Aorta (tissue), 5 donors: ENCODE data around the gene NAA15. TPM values are rescaled to one million over a fixed set of nuclear protein-coding genes. Genes with fewer than 3 reads are reported as not detected.
A peak's percentile ranks its signal among the peaks of the same experiment; 100 is the strongest.
"Not testable (repeated sequence)": the region's sequence is repeated elsewhere in the genome, so short reads cannot be mapped to it uniquely, and the experiment has no call there.

Experiments used
- ATAC-seq: fragments of 200-7000 bp; cut with Tn5 transposase; one replicate; pipeline ENCODE4 v1.9.1; 2022; ENCODE audit warnings: moderate library complexity; ENCODE audit not compliant: low FRiP score
- DNase-seq, 2 donors: peaks; one replicate each; pipeline ENCODE4 v3.0.0-alpha.2; 2020
- H3K27ac ChIP-seq, 2 donors: one replicate each; pipeline ENCODE4 v1.5.1; 2013; ENCODE audit warnings: low read length in 2 of 2, mild to moderate bottlenecking in 2 of 2, moderate library complexity in 2 of 2, control low read depth in 1 of 2, inconsistent platforms in 1 of 2, low read depth in 1 of 2
- H3K27me3 ChIP-seq, 2 donors: one replicate each; pipeline ENCODE4 v1.6.1; 2013; ENCODE audit warnings: control low read depth in 1 of 2, low read length in 1 of 2, mild to moderate bottlenecking in 1 of 2, moderate library complexity in 1 of 2; ENCODE audit not compliant: insufficient read depth in 2 of 2, control insufficient read depth in 1 of 2
- H3K36me3 ChIP-seq, 2 donors: one replicate each; pipeline ENCODE4 v1.6.1; 2013; ENCODE audit warnings: control low read depth in 1 of 2, low read length in 1 of 2, mild to moderate bottlenecking in 1 of 2; ENCODE audit not compliant: insufficient read depth in 2 of 2, control insufficient read depth in 1 of 2
- H3K4me1 ChIP-seq, 2 donors: one replicate each; pipeline ENCODE4 v1.6.1; 2013; ENCODE audit warnings: low read length in 2 of 2, control low read depth in 1 of 2, mild to moderate bottlenecking in 1 of 2, moderate library complexity in 1 of 2; ENCODE audit not compliant: insufficient read depth in 2 of 2, control insufficient read depth in 1 of 2
- H3K4me3 ChIP-seq, 2 donors: one replicate each; pipeline ENCODE4 v1.5.1; 2013; ENCODE audit warnings: low read length in 2 of 2, control low read depth in 1 of 2, mild to moderate bottlenecking in 1 of 2
- H3K9me3 ChIP-seq: one replicate; pipeline ENCODE4 v1.6.1; 2013; ENCODE audit warnings: mild to moderate bottlenecking, low read length; ENCODE audit not compliant: control insufficient read depth
- WGBS, 2 donors: extraction: QIAGEN DNeasy Blood & Tissue Kit; methylation state at CpG; one replicate each; pipeline ENCODE4 v1.1.7; 2013; 5-methylcytosine and 5-hydroxymethylcytosine counted together
- intact Hi-C, 2 donors: fragments of 100-400 bp; cut with DNase I; formaldehyde crosslinking; loops; one replicate each; pipeline versions ENCODE4 v1.14.2 to v1.15.0; 2022
- polyA plus RNA-seq, 2 donors: library from polyadenylated mRNA; stranded (reverse); fragments of 200-250 nt; gene quantifications; one replicate each; pipeline ENCODE4 v1.2.3, GENCODE V29; 2013
- total RNA-seq, 2 donors: library from RNA; stranded (reverse); fragmentation: NEBNext Ultra II Directional; extraction: Animal tissue kit (Norgen Biotek cat#: 25700); gene quantifications; one replicate each; pipeline ENCODE4 v1.2.1, GENCODE V29; 2021
- donor health status: healthy with polysubstance abuse.
- donor health status: Bipolar disorder and iron deficiency.
- donor health status: DM: no; HTN: no; CAD: no.
- donor health status: DM: no; HTN: no; CAD: no.
- donor health status: DM: yes; HTN: yes; CAD: no.

Gene NAA15
- total and polyA plus RNA-seq, 4 donors = 4.9 to 45.4 (median 25.5) TPM

DNA sequence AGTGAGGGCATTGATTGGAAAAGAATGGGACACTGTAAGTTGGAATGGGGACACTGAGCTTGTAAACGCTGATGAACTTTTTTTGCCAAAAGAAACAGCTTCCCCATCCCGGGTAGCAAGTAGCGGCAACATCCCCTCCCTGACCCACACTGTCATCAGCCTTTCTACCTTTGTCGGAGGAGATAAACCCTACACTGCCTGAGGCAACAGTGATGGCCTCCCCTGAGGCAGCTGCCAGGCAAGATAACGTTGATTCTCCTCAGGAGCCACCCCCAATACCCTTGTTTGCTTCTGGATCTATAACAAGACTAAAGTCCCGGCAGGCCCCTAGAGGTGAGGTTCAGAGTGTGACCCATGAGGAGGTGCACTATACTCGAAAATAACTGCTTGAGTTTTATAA is 142.4 kb downstream of the NAA15 start:
- DNase-seq (no peak), ATAC-seq (no peak)
- peaks cover 2% of the 10 kb centered on the region for H3K9me3 ChIP-seq
- H3K27ac ChIP-seq = no peak overlapping the region
- H3K36me3 ChIP-seq = no peaks in the 10 kb centered on the region
- H3K4me1 ChIP-seq = no peaks in the 10 kb centered on the region
- intact Hi-C loops = no loop called here
- H3K4me3 ChIP-seq = no peak overlapping the region
- WGBS, 2 donors = 92 to 95% methylated on average over 7 of the region's 7 CpGs
- no peaks in the 10 kb centered on the region for H3K27me3 ChIP-seq

GRCh38 chr4:139444881-139445280 is 143.6 kb downstream of the NAA15 start:
- intact Hi-C loops, ATAC-seq, H3K9me3 ChIP-seq, H3K36me3 ChIP-seq, H3K4me3 ChIP-seq, H3K27me3 ChIP-seq, DNase-seq, H3K27ac ChIP-seq, H3K4me1 ChIP-seq: not testable (repeated sequence)
- WGBS, 2 donors = 58 to 62% methylated on average over 3 of the region's 3 CpGs

DNA sequence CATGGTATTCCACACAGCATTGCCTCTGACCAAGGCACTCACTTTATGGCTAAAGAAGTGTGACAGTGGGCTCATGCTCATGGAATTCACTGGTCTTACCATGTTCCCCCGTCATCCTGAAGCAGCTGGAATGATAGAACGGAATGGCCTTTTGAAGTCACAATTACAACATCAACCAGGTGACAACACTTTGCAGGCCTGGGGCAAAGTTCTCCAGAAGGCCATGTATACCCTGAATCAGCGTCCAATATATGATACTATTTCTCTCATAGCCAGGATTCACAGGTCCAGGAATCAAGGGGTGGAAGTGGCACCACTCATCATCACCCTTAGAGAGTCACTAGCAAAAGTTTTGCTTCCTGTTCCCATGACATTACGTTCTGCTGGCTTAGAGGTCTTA is 145.8 kb downstream of the NAA15 start:
- H3K9me3 ChIP-seq, intact Hi-C loops, ATAC-seq, DNase-seq, H3K27me3 ChIP-seq, H3K4me1 ChIP-seq, H3K4me3 ChIP-seq, H3K36me3 ChIP-seq, H3K27ac ChIP-seq: not testable (repeated sequence)
- 95% methylated on average over 4 of the region's 4 CpGs for WGBS, 2 donors

DNA sequence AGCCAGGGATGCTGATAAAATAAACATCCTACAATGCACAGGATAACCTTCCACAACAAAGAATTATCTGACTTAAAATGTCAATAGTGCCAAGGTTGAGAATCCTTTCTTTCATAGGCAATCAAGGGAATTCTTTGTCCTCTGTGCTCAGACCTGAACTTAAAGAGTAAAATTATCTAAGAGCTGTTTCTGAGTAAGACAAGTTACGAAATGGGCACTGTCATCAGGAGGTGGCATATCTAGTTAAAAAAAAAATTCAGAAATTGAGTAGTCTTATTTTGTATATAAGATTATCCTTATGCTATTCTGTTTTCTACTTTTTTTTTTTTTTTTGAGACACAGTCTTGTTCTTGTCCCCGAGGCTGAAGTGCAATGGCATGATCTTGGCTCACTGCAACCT is 149.3 kb downstream of the NAA15 start:
- 90 to 92% methylated on average over 2 of the region's 2 CpGs for WGBS, 2 donors
- Histone ChIP-seq H3K4me3 (no peak overlapping the region), H3K9me3 (no peaks in the 10 kb centered on the region), H3K27ac (no peak overlapping the region), H3K4me1 (no peaks in the 10 kb centered on the region), H3K27me3 (no peaks in the 10 kb centered on the region), H3K36me3 (no peaks in the 10 kb centered on the region)
- no peak for ATAC-seq
- DNase-seq = no peak
- intact Hi-C loops = loop anchor here (10.0 kb wide), 3 partner anchors 104 to 714 kb away; partner anchors contain the start of genes NAA15 (in 1 of the 2), NDUFC1 (in 1 of the 2) and SETD7 (in 1 of the 2)

GRCh38 chr4:139451997-139452396 is 150.7 kb downstream of the NAA15 start:
- intact Hi-C loops = loop anchor here (10.0 kb wide), 3 partner anchors 103 to 713 kb away; partner anchors contain the start of genes NAA15 (in 1 of the 2), NDUFC1 (in 1 of the 2) and SETD7 (in 1 of the 2)
- H3K4me3 ChIP-seq = no peak overlapping the region
- H3K4me1 ChIP-seq = no peaks in the 10 kb centered on the region
- ATAC-seq (no peak), DNase-seq (no peak)
- no peaks in the 10 kb centered on the region for H3K36me3 ChIP-seq
- H3K27me3 ChIP-seq = no peaks in the 10 kb centered on the region
- H3K27ac ChIP-seq = no peak overlapping the region
- WGBS, 2 donors = 35 to 47% methylated on average over 1 of the region's 1 CpG
- no peaks in the 10 kb centered on the region for H3K9me3 ChIP-seq

DNA sequence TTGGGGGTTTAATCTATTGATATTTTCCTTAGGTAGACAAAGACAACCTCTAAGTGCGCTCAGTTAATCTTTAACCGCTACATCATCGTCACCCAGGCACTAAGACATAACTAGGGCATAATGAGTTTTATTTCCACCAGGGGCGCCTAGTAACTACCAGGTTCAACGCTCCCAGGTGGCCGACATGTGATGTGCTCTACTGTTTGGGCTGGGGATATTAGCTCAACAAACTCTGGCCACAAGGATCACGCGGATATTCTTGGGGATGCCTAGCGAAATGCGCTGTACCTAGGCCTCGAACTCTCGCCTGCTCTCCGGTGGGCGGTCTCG is 151.7 kb downstream of the NAA15 start:
- ATAC-seq (no peak), DNase-seq (no peak)
- intact Hi-C loops = loop anchor here (10.0 kb wide), 3 partner anchors 102 to 712 kb away; partner anchors contain the start of genes NAA15 (in 1 of the 2), NDUFC1 (in 1 of the 2) and SETD7 (in 1 of the 2)
- H3K9me3 ChIP-seq = no peaks in the 10 kb centered on the region
- H3K4me3 ChIP-seq = peak overlapping the region; percentile 19 to 88
- H3K4me1 ChIP-seq = no peaks in the 10 kb centered on the region
- H3K36me3 ChIP-seq = no peaks in the 10 kb centered on the region
- WGBS, 2 donors = 1 to 2% methylated on average over 15 of the region's 15 CpGs
- H3K27me3 ChIP-seq = no peaks in the 10 kb centered on the region
- H3K27ac ChIP-seq = peak overlapping the region in 1 of 2 donors; percentile 66

GRCh38 chr4:139453371-139454110 is 152.2 kb downstream of the NAA15 start:
- Histone ChIP-seq H3K27me3 (no peaks in the 10 kb centered on the region), H3K36me3 (no peaks in the 10 kb centered on the region), H3K4me3 (peak overlapping the region; percentile 57 to 88), H3K27ac (peak overlapping the region; percentile 64 to 71), H3K9me3 (no peaks in the 10 kb centered on the region), H3K4me1 (no peaks in the 10 kb centered on the region)
- peak; percentile 98 for ATAC-seq
- WGBS, 2 donors = 0 to 1% methylated on average over 70 to 76 of the region's 76 CpGs
- intact Hi-C loops = loop anchor here (10.0 kb wide), 3 partner anchors 101 to 711 kb away; partner anchors contain the start of genes NAA15 (in 1 of the 2), NDUFC1 (in 1 of the 2) and SETD7 (in 1 of the 2)
- peak; percentile 99 for DNase-seq

DNA sequence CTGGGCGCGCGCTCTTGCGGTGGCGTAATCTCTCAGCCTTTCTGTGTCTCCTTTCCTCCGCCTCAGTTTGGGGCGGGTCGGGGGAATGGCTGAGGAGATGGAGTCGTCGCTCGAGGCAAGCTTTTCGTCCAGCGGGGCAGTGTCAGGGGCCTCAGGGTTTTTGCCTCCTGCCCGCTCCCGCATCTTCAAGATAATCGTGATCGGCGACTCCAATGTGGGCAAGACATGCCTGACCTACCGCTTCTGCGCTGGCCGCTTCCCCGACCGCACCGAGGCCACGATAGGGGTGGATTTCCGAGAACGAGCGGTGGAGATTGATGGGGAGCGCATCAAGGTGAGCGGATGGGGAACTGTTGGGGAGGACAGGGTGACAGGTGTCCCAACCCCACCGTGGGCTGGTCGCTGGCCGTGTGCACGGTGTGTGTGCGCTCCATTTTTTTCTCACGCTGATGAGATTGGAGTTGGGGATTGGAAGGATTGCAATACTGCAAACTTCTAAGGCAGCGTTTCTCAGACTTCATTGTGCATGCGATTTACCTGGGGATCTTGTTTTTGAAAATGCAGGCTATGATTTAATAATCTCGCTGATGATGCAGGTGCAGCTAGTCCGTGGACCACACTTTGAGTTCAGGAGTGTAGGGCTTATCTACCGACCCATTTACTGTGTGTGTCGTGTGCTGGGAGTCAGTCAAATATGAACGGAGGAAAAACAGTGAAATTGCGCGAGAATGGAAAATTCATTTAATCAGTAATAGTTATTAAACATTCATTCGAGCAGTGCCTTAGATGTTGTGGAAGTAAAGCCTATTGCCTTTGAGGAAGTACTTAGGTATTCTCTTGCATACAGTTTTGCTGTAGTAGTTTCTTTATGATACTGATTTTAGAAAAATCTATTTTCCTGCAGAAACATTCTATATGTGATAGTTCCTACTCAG is 153.1 kb downstream of the NAA15 start, which contains the start of gene RAB33B:
TSS of gene RAB33B (plus strand) at position 11 of the 935 bp plus-strand sequence. CDS start at position 86, 75 bp downstream.
- Histone ChIP-seq H3K4me3 (peak within 1 kb of the TSS; percentile 57 to 88), H3K36me3 (no peaks in the 10 kb centered on the region), H3K27ac (peak within 1 kb of the TSS; percentile 64 to 71), H3K9me3 (no peaks in the 10 kb centered on the region), H3K4me1 (no peaks in the 10 kb centered on the region), H3K27me3 (no peaks in the 10 kb centered on the region)
- peak; percentile 21 for ATAC-seq
- 0 to 1% methylated on average over 45 to 46 of the region's 46 CpGs for WGBS, 2 donors
- no peak for DNase-seq
- intact Hi-C loops = loop anchor here (5.0 to 10.0 kb wide), 4 partner anchors 78 to 710 kb away; partner anchors contain the start of genes NAA15 (in 1 of the 2), NDUFC1 (in 1 of the 2) and SETD7 (in 1 of the 2)
